ENCODE results near the gene CSN3.
A peak's percentile ranks its signal among the peaks of the same experiment; 100 is the strongest.
"Not testable (repeated sequence)": the region's sequence is repeated elsewhere in the genome, so short reads cannot be mapped to it uniquely, and the experiment has no call there.

CSN3 gene

DNA sequence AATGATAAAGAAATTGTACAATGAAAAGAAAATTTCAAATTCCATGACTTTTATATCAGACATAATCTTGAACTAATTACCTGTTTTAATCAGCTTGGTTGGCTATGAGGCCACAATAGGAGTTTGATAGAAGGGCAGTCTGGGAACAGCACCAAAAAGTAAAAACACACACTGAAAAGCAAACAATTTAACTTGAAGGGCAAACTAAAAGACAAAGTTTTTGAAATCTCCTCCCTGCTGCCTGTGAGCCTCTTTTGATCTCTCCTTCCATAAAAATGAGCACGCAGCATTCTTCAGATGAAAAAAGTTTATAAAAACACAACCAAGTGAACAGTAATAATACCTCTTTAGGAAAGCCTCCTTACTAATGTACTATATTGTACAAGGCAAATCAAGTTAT lies 38.8 kb upstream of the CSN3 start:
- TF ChIP-seq, protein P1, sequence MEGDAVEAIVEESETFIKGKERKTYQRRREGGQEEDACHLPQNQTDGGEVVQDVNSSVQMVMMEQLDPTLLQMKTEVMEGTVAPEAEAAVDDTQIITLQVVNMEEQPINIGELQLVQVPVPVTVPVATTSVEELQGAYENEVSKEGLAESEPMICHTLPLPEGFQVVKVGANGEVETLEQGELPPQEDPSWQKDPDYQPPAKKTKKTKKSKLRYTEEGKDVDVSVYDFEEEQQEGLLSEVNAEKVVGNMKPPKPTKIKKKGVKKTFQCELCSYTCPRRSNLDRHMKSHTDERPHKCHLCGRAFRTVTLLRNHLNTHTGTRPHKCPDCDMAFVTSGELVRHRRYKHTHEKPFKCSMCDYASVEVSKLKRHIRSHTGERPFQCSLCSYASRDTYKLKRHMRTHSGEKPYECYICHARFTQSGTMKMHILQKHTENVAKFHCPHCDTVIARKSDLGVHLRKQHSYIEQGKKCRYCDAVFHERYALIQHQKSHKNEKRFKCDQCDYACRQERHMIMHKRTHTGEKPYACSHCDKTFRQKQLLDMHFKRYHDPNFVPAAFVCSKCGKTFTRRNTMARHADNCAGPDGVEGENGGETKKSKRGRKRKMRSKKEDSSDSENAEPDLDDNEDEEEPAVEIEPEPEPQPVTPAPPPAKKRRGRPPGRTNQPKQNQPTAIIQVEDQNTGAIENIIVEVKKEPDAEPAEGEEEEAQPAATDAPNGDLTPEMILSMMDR (IDR thresholded peaks at IDR 0.05) = no peak
- Histone ChIP-seq H3K9ac (no peak overlapping the region), H3K79me2 (no peaks in the 10 kb centered on the region)

DNA sequence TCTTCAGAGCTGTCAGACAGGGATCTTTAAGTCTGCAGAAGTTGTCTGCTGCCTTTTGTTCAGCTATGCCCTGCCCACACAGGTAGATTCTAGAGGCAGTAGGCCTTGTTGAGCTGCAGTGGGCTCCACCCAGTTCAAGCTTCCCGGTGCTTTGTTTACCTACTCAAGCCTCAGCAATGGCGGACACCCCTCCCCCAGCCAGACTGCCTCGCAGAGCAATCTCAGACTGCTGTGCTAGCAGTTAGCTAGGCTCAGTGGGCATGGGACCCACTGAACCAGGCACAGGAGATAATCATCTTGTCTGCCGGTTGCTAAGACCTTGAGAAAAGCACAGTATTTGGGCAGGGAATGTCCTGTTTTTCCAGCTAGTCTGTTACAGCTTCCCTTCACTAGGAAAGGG lies 29.6 kb upstream of the CSN3 start:
- H3K27ac ChIP-seq; H3K9ac ChIP-seq; H3K4me1 ChIP-seq; H3K79me2 ChIP-seq; H3K36me3 ChIP-seq (ENCODE audit: control insufficient read depth, insufficient read depth, low read length); H3K27me3 ChIP-seq (ENCODE audit: control insufficient read depth, insufficient read depth, low read length); H3K9me3 ChIP-seq (ENCODE audit: control insufficient read depth, low read length); H3K4me2 ChIP-seq (ENCODE audit: low read length); H3K4me3 ChIP-seq (ENCODE audit: low read depth, low read length): not testable (repeated sequence)
- H2AFZ ChIP-seq = peak overlapping the region; percentile 33

More for the DNA sequence above, 38.8 kb upstream of the CSN3 start:
- H3K4me3 ChIP-seq (ENCODE audit: low read depth, low read length) = no peak overlapping the region
- H3K4me2 ChIP-seq (ENCODE audit: low read length) = no peak overlapping the region
- no peaks in the 10 kb centered on the region for H3K36me3 ChIP-seq (ENCODE audit: control insufficient read depth, insufficient read depth, low read length)
- H3K27ac ChIP-seq = no peak overlapping the region
- peaks cover 2% of the 10 kb centered on the region for H3K4me1 ChIP-seq
- H3K27me3 ChIP-seq (ENCODE audit: control insufficient read depth, insufficient read depth, low read length) = no peaks in the 10 kb centered on the region
- no peaks in the 10 kb centered on the region for H3K9me3 ChIP-seq (ENCODE audit: control insufficient read depth, low read length)
- H2AFZ ChIP-seq = no peak overlapping the region

DNA sequence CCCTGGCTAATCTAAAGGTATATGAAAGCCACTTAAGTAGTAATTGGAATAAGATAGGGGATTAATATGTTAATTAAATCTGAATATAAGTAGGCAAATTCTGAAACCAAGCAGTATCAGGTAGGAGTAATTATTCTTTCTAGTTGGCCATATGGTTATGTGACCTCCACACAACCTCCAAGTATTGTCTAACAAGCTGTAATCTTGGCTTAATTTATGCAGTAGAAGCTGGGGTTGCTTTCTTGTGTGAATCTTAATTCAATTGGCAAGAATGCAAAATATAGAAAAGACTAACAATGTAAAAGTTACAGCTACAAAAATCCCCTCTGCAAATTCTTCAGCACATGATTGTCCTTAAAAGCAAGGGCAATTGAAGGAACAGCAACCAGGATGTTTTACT lies 26.3 kb upstream of the CSN3 start:
- not testable (repeated sequence) for H3K9ac ChIP-seq; H3K27me3 ChIP-seq (ENCODE audit: control insufficient read depth, insufficient read depth, low read length); H3K79me2 ChIP-seq; H3K4me2 ChIP-seq (ENCODE audit: low read length); H3K27ac ChIP-seq; H2AFZ ChIP-seq; H3K4me1 ChIP-seq; H3K9me3 ChIP-seq (ENCODE audit: control insufficient read depth, low read length); H3K4me3 ChIP-seq (ENCODE audit: low read depth, low read length); H3K36me3 ChIP-seq (ENCODE audit: control insufficient read depth, insufficient read depth, low read length)

DNA sequence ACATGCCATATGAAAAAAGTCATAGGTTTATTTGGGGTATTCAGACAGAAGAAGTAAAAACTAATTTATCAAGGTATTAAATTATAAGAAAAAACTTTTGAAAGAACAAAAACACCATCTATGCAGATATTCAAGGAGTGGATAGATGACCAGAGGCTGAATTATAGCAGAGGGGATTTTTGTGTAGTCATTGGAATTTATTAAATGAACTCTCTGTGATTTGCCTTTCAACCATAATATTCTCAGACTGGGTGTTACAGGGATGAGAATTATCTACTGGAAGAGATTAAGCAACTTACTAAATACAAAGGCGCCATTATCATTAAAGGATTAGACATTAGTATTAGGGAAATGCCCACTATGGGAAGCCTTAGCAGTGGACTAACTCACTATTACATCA lies 25.8 kb upstream of the CSN3 start:
- H3K9me3 ChIP-seq (ENCODE audit: control insufficient read depth, low read length); H3K36me3 ChIP-seq (ENCODE audit: control insufficient read depth, insufficient read depth, low read length); H3K27ac ChIP-seq; H3K4me2 ChIP-seq (ENCODE audit: low read length); H3K27me3 ChIP-seq (ENCODE audit: control insufficient read depth, insufficient read depth, low read length); H3K79me2 ChIP-seq; H3K9ac ChIP-seq; H2AFZ ChIP-seq; H3K4me3 ChIP-seq (ENCODE audit: low read depth, low read length); H3K4me1 ChIP-seq: not testable (repeated sequence)

DNA sequence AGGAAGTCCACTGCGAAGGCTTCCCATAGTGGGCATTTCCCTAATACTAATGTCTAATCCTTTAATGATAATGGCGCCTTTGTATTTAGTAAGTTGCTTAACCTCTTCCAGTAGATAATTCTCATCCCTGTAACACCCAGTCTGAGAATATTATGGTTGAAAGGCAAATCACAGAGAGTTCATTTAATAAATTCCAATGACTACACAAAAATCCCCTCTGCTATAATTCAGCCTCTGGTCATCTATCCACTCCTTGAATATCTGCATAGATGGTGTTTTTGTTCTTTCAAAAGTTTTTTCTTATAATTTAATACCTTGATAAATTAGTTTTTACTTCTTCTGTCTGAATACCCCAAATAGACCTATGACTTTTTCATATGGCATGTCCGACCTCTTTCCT lies 21.0 kb upstream of the CSN3 start:
- H3K9ac ChIP-seq; H3K4me3 ChIP-seq (ENCODE audit: low read depth, low read length); H3K27ac ChIP-seq; H3K4me1 ChIP-seq; H3K4me2 ChIP-seq (ENCODE audit: low read length); H2AFZ ChIP-seq; H3K79me2 ChIP-seq; H3K9me3 ChIP-seq (ENCODE audit: control insufficient read depth, low read length); H3K27me3 ChIP-seq (ENCODE audit: control insufficient read depth, insufficient read depth, low read length); H3K36me3 ChIP-seq (ENCODE audit: control insufficient read depth, insufficient read depth, low read length): not testable (repeated sequence)

DNA sequence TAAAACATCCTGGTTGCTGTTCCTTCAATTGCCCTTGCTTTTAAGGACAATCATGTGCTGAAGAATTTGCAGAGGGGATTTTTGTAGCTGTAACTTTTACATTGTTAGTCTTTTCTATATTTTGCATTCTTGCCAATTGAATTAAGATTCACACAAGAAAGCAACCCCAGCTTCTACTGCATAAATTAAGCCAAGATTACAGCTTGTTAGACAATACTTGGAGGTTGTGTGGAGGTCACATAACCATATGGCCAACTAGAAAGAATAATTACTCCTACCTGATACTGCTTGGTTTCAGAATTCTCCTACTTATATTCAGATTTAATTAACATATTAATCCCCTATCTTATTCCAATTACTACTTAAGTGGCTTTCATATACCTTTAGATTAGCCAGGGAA lies 20.6 kb upstream of the CSN3 start:
- H2AFZ ChIP-seq; H3K27me3 ChIP-seq (ENCODE audit: control insufficient read depth, insufficient read depth, low read length); H3K4me1 ChIP-seq; H3K4me3 ChIP-seq (ENCODE audit: low read depth, low read length); H3K27ac ChIP-seq; H3K36me3 ChIP-seq (ENCODE audit: control insufficient read depth, insufficient read depth, low read length); H3K9ac ChIP-seq; H3K4me2 ChIP-seq (ENCODE audit: low read length); H3K9me3 ChIP-seq (ENCODE audit: control insufficient read depth, low read length); H3K79me2 ChIP-seq: not testable (repeated sequence)

DNA sequence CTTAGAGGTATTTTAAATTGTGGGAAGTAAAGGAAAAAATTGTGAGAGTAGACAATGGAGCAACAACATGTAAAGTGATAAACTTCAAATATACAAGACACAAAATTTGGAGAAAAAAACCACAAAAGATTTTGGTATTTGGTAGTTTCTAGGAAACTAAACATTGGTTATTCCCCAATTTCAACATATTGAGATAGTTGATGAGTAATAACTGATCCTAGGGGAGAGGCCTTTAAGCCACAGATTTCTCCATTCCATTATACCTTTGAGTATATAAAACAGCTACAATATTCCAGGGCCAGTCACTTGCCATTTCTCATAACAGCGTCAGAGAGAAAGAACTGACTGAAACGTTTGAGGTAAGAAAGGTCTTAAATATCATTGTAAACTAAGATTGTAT lies 16.6 kb upstream of the CSN3 start, which contains the start of gene FDCSP:
FDCSP (plus strand) TSS at position 301 of the 400 bp plus-strand sequence. CDS start 5,071 bp downstream, outside the sequence.
- no peaks in the 10 kb centered on the region for H3K4me1 ChIP-seq
- TF ChIP-seq, protein P1 (IDR thresholded peaks at IDR 0.05) = no peak
- H3K9me3 ChIP-seq (ENCODE audit: control insufficient read depth, low read length) = no peaks in the 10 kb centered on the region
- H3K27me3 ChIP-seq (ENCODE audit: control insufficient read depth, insufficient read depth, low read length) = no peaks in the 10 kb centered on the region
- H3K4me2 ChIP-seq (ENCODE audit: low read length) = no peak within 1 kb of the TSS
- no peak within 1 kb of the TSS for H2AFZ ChIP-seq
- no peaks in the 10 kb centered on the region for H3K79me2 ChIP-seq
- no peak within 1 kb of the TSS for H3K4me3 ChIP-seq (ENCODE audit: low read depth, low read length)
- no peak within 1 kb of the TSS for H3K27ac ChIP-seq
- H3K9ac ChIP-seq = no peak within 1 kb of the TSS
- H3K36me3 ChIP-seq (ENCODE audit: control insufficient read depth, insufficient read depth, low read length) = no peaks in the 10 kb centered on the region

All from parathyroid adenoma (tissue), 2 donors.